Stimulated activated CD4-positive, alpha-beta T cell treated with anti-CD3 and anti-CD28 coated beads, Interleukin-1b, Interleukin-23, amount 100 ng/mL, for 48 hours (primary cell): ENCODE data around the gene SLC25A45.
"Not testable (repeated sequence)": the region's sequence is repeated elsewhere in the genome, so short reads cannot be mapped to it uniquely, and the experiment has no call there.

Experiments used
- DNase-seq: peaks from one replicate; pipeline ENCODE4 v3.0.0-alpha.2; 2020

Gene SLC25A45

DNA sequence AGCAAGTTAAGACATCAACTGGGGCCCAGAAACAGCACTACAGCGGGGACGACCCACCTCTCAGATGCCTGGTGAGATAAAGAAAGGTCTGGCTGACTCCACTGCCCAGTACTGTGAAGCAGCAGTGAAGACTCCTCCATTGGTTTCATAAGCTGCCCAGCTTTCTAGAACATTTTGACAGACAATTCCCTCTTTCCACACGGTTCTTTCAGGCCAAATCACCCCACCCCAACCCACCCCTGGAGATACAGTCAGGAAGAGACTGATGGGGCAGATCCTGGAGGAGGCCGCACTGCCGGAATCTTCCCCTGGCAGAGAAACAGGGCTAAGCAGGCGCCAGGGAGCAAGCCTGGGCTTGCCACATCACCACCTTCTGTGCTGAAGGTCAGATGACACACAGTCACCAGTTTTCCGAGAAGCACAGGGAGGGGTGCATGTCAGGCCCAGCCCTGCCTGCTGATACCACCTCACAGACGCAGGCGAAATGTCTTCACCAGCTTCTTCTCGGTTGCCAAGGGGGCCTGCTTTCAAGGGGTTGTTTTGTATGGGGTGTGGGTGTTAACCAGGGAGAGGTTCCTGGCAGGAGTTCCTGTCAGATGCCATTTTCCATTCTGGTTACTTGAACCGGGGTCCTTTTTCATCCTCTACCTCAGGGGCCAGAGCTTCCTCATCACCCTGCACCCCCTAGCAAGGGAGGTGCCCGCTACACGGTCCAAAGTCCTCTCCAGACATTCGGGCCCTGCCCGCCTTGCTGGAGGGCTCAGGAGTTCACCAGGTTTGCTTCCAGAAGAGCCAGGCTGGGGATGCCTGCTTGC lies 38.7 kb upstream of the SLC25A45 start:
- peak; percentile 94 for DNase-seq

DNA sequence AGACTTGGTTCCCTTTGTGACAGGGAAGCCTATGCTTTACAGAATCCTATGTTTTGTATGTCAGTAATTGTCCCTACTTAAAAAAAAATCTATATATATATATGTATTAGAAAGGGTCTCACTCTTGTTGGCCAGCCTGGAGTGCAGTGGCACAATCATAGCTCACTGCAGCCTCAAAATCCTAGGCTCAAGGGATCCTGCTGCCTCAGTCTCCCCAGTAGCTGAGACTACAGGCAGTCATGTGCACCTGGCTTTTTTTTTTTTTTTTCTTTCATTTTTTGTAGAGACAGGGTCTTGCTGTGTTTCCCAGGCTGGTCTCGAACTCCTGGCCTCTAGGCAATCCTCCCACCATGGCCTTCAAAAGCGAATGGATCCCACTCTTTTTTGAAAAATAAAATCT lies 38.1 kb upstream of the SLC25A45 start:
- DNase-seq: no peak

- peak; percentile 73 for DNase-seq
Measured at GRCh38 chr11:65419772-65420481, 37.5 kb upstream of the SLC25A45 start.

DNA sequence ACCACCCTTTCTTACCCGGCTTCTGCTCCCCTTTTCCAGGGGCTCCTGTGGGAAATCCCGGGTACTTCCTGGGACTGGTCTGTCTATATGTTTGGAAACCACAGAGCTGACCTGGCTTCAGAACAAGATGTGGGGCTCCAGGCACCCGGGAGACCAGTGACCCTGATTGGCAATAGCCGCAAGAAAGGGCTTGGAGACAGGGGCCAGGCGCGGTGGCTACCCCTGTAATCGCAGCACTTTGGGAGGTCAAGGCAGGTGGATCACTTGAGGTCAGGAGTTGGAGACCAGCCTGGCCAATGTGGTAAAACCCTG lies 37.0 kb upstream of the SLC25A45 start:
- no peak for DNase-seq

- DNase-seq: peak; percentile 95
Measured at GRCh38 chr11:65418681-65419459, 36.4 kb upstream of the SLC25A45 start.

DNA sequence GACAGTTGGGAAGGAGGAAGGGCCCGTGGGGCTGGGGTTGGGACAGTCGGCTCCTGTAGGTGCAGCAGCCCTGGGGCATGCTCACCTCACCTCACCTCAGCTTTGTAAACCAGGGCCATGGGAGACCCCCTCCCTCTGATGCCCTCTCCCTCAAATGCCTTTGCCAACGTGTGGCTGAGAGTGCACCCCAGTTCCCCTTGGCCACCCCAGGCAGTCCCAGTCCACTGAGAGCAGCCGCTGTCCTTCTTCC lies 35.9 kb upstream of the SLC25A45 start:
- DNase-seq: no peak

- DNase-seq: peak; percentile 40
Measured at GRCh38 chr11:65417702-65418430, 35.4 kb upstream of the SLC25A45 start.

- peak; percentile 36 for DNase-seq
Measured at GRCh38 chr11:65416841-65417701, 34.6 kb upstream of the SLC25A45 start.

- DNase-seq: peak; percentile 93
Measured at GRCh38 chr11:65416341-65416824, 33.9 kb upstream of the SLC25A45 start.

- no peak for DNase-seq
Measured at GRCh38 chr11:65415499-65416340, 33.3 kb upstream of the SLC25A45 start.

GRCh38 chr11:65414776-65415498 lies 32.5 kb upstream of the SLC25A45 start:
- DNase-seq: no peak

DNA sequence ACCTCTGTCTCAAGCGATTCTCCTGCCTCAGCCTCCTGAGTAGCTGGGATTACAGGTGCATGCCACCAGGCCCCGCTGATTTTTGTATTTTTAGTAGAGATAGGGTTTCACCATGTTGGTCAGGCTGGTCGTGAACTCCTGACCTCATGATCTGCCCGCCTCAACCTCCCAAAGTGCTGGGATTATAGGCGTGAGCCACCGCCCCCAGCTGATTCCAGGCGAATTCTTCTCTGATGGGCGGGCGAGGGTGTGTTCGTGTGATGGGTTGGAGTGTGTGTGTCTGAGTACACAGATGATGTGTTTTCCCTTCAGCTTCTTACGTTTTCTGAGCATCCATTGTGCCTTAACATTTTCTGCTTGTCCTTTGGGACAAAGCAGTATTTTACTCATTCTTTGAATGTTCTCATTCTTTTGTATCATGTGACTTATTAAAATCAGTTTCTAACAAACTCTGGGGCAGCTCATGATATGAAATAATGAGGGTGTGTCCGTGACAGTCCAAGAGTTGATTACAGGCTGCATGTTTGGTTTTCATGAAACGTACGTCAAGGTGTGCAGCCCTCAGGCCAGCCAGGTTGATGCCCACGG lies 30.7 kb upstream of the SLC25A45 start:
- not testable (repeated sequence) for DNase-seq

DNA sequence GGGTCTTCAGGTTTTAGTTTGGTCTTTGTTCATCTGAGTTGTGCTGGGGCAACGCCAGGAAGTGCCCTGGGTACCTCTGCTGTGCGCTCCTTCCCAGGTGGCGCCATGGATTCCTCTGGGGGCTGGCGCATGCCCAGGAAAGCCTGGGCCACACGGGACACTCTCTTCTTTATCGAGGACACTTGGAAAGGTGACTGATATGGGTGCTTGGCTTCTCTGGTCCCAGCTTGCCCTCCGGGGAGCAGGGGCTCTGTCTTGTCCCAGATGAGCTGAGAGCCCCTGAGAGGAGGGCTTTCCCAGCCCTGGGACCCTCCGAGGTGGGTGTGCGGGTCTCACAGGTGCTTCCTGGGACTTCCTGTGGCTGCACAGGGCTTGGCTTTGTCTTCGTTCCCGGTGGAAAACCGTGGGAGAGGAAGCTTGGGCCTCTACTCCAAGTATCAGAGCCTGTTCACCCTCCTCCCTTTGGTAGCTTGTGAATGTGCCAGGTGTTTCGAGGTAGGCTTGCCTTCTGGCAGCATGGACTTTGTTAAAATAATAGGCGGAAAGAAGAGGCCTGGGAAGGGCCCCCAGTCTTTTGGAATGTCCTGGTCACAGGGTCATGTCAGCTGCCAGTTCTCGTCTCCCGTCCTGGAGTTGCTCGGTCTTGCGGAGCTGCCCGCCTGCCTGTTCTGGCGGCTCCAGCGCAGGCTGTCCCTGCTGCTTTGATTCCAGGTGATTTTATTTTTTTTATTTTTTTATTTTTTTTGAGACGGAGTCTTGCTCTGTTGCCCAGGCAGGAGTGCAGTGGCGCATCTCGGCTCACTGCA lies 30.0 kb upstream of the SLC25A45 start:
- no peak for DNase-seq

DNA sequence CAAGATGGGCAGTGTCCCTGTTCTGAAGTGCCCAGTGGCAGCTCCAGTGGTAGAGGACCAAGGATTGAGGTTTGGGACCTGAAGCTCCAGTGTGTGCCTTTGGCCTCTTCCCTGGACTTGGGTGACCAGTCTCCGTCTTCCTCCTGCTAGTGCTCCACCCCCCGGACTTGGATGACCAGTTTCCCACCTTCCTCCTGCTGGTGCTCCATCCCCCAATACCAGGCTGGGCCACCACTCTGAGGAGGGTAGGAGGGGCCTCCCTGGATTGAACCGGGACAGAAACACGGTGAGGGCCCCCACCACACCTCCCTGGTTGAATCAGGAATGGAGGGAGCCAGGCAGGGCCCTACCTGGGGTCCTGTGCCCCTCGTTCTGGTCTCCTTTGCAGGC lies 29.2 kb upstream of the SLC25A45 start:
- no peak for DNase-seq

DNA sequence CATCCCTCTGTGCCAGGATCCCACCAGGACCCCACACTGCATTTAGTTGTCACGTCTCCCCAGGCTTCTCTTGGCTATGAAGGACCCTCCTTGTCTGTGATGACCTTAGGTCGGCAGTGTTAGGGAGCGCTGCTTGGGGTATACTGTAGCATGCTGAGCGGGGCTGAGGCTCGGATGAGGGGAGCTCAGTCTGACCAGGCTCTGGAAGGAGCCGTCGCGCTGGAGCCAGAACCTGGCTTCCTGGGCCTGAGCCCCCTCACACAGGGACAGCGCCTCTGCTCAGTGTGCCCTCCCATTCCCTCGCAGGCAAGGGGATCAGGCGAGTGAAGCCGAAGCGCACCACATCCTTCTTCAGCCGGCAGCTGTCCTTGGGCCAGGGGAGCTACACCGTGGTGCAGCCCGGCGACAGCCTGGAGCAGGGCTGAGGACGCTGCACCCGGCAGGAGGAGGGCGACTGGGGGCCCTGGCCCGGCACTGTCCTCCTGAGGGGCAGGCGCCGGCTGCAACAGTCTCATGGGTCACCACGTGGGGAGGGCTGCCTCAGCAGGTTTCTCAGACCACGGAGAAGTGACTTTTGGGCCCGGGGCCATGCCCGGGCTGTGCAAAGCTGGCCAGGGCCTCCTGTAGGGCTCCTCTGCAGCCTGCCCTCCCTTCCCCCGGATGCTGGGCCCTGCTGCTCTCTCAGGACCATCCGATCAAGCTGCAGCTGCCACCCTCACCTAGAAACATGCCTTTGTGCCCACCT lies 28.7 kb upstream of the SLC25A45 start:
- DNase-seq: no peak

DNA sequence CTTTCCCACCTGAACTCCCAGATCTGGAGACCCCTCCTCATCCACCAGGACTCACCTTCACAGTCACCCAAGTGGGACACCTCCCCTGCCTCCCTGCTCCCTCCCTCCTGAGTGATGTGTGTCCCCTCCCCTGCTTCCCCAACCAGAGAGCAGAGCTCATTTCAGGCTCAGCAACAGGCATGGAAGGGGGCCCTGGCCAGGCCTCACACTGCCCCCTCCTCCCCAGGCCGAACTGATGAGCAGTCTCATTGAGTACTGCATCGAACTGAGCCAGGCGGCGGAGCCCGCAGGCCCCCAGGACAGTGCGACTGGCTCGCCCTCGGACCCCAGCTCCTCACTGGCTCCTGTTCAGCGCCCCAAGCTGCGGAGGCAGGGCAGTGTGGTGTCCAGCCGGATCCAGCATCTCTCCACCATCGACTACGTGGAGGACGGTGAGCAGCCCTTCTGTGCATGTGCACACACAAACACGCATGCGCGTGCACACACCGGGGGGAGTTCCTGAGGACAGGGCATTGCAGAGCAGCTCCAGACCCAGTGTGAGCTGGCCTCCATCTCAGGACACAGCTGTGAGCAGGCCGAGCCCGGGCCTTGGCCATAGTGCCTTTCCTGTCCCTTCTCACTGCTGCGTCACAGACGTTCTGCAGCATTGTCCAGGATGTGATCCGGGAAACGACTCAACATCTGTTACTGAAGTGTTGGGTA lies 22.3 kb upstream of the SLC25A45 start:
- no peak for DNase-seq

DNA sequence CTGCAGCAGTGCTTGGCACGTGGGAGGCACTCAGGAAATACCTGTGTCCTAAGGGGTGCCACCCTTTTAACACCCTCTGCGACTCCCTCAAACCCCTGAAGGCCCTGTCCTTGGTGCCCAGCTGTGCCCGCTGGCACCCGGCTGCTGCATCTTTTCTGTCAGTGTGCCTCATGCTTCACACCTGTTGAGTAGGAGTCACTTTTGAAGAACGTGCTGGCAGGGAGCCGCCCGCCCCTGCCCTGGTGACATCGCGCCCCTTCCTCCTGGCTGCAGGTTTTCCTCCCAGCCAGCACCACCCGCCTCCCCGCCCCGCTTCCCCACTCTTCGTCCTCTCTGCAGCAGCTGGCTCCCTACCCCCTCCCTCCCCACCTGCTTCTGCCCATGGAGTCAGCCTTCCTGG lies 21.8 kb upstream of the SLC25A45 start:
- no peak for DNase-seq

DNA sequence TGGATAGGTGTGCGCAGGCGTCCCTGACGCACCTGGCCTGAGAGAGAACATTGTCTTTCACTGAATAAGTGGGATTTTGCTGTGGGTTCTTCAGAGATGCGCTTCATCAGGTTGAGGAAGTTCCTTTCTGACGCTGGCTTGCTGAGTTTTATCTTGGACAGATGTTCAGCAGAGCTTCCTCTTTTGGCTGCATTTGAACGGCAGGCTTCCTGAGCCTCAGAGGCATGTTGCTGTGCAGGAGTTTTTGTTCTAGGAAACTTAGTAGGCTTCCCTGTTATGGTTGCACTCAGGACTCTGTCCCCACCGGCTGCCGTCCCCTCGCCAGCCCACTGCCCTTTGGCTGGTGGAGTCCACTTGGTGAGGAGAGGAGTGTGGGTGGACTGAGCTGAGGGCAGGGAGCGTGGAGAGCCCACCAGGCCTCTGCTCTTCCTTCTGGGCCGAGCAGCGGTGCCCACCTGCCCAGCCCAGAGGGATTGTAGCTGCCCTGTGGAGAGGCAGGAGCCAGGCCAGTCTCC lies 21.2 kb upstream of the SLC25A45 start:
- no peak for DNase-seq
